ENCODE measurements around the gene PRKG1.
A peak's percentile ranks its signal among the peaks of the same experiment; 100 is the strongest.

PRKG1 gene

DNA sequence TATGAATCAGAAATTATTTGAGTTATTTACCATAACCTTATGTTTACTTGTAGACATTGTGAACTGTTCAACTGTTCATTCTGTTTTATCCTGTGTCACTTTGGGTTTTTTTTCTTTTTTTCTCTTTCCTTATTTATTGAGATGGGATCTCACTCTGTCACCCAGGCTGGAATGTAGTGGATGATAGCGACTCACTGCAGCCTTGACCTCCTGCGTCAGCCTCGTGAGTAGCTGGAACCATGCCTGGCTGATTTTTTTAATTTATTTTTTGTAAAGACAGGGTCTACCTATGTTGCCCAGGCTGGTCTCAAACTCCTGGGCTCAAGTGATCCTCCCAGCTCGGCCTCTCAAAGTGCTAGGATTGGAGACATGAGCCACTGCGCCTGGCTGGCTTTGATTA lies 528.0 kb downstream of the PRKG1 start:
- DNase-seq (ENCODE audit: low spot score), result no peak

DNA sequence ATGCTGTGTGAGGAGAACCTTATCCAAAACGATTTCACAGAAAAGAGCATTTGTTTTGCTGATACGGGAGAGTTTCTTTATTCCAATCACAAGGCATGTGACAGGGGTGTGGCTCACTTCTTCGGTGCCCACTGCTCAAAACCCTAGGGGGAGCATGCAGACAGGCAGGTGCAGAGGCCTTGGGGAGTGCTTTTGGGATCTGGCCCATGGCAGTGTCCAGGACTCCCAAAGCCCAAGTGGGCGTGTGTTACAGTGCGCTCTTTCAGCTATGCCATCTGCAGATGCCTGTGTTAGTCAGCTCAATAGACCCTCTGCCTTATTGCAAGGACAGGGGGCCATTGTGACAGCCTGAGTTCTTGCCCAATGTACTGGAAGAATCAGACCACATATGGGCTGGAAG lies 530.3 kb downstream of the PRKG1 start:
- no peak for DNase-seq (ENCODE audit: low spot score)

DNA sequence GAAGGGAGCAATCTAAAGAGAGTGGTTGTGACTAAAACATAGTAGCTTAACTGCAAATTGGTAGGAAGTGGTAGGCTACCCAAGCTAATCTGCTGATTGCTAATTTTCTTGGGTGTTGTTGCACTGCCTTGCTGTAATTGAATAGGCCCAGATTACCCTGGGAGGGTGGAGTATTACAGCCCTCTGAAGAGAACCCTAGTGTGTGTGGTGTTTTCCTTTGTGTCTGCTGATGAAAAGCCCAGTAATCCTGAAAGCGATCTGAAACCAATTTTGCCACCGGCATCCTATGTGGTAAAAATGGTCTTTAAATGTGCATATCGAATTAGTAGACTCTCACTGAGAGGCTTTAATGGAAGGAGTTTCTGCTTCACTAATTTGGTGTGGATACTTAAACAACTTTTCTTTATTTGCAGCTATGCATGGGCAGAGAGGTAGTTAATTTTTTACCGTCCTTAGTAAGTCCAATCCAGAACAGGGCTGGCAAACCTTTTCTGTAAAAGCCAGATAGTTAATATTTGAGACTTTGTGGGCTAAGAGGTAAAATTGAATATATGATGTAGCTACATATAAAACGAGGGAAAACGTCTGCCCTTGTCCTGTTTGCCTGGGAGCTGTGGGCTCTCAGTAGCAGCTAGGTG lies 532.7 kb downstream of the PRKG1 start:
- no peak for DNase-seq (ENCODE audit: low spot score)

DNA sequence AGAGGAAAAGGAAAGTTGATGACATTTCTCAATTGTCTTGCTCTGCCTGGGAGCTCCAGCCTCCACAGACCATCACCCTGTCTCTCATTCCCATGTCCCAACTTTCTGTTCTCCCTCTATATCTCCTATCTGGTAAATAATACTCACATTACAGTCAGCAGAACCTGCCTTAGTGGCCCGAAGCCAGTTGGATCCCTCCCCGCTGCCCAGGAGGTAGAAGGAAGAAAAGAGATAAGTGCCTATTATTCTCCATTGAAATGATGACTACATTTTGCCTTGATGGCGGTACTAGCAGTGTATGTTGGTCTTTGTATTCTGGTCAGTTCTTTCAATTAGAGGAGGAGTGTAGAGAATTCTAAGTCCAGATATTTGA lies 533.2 kb downstream of the PRKG1 start:
- no peak for DNase-seq (ENCODE audit: low spot score)

DNA sequence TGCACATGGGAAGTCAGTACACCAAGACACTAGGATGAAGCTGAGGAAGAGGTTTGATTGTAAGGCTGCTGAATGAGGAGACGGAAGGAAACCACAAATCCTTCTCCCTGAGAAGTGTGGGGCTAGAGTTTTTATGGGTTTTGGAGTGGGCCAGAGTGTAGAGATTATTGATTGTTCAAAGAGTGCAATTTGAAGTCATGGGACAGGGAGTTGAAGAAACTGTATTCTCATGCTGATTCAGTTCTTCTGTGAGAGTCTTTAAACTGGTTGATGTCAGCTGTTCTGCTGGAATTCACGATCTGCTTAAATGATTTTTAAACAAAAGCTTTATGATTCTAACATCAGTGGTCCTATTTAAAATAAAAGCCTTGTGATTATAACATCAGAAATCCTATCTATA lies 533.9 kb downstream of the PRKG1 start:
- DNase-seq (ENCODE audit: low spot score), result no peak

DNA sequence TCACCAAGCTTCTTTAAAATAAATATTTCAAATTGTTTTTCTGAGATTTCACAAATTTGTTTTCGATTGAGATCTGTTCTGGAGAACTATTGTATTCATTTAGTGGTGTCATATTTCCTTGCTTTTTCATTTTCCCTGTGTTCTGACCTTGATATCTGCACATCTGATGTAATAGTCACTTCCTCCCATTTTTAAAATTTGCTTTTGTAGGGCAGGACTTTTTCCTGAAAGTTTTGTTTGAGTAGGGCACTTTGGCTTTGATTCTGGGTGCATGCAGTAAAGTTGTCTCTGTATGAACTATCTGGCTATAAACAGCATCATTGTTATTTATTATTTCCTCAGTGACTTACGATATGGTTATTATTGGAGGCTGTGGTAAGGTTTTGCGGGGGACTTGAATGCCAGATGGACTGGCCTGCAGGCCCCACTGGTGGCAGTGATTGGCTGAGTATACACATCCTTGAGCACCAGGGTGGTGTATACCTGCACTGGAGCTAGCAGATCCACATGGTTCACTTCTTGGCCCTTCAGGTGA lies 541.5 kb downstream of the PRKG1 start:
- DNase-seq (ENCODE audit: low spot score), result no peak

DNA sequence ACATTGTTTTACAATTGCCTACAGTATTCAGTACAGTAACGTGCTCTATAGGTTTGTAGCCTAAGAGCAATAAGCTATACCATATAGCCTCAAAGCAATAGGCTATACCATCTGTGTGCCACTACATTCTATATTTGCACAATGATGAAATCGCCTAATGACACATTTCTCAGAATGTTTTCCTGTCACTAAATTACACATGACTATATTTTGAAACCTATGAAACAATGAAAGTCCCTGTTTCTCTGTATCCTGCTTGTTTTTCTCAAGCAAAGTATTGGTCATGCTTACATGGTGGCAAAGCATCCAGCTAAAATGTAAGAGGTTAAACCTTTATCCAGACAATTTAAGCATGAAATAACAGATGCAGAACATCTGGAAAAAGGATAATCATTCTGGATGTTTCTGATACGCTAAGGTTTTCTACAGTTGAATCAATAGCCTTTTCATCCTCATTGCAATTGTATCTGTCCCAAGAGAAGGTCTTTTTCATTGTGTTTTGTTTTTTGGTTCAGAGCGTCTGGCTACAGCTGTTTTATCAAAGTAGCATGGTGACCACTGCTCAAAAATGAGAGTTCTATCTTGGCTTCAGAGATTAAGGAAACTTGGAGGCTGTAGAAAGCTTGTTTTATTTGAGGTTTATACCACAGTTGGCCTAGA lies 543.4 kb downstream of the PRKG1 start:
- no peak for DNase-seq (ENCODE audit: low spot score)

DNA sequence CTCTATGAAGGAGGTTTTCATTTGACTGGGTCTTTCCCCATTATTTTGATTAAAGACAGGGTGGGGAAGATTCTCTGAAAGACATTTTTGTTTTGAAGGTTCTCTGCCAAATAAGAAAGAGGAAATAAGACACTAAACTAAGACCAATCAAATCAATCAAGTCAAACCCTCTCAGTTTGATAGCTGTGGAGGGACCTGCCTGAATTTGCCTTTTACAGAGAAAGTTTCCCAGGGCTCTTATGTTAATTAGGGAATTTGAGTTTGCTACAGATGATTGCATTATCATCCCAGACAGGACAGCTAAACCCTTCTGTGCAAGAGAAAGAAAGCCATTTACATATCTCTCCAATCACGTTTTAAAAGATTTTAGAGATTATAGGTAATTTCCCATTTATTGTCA lies 545.1 kb downstream of the PRKG1 start:
- no peak for DNase-seq (ENCODE audit: low spot score)

DNA sequence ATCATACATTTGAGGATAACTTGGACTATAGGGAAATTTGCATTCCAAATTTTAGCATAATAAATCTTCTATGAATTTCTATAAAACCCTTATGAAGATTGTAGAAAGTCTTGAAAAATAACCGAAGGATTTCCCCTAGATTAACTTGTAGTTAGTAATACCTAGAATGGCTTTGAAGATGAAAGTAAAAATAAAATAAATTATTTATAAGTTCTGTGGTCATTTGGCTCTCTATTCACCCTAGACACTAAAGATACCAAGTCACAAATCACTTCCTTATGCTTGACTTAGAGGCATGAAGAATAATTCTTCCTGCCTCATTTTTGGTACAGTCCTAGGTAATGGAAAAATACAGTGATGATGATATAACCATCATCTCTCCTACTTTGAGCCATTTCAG lies 545.8 kb downstream of the PRKG1 start:
- no peak for DNase-seq (ENCODE audit: low spot score)

DNA sequence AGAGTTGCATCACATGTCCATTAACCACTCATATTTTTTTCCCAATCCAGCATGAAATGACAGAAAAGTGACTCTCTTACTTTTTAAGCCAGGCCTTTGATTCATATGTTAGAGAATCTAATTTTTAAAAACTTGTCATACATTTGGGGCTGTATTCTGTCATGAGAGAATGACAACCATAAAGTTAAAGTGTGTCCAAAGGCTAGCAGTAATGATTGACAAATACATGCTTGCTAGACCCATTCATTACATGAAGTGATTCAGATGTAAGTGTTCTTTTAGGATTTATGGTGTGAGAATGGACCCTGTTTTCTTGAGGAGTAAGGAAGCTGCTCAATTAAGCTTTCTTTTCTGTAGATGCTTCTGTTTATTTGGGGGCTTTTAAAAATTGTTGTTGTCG lies 549.7 kb downstream of the PRKG1 start:
- no peak for DNase-seq (ENCODE audit: low spot score)

DNA sequence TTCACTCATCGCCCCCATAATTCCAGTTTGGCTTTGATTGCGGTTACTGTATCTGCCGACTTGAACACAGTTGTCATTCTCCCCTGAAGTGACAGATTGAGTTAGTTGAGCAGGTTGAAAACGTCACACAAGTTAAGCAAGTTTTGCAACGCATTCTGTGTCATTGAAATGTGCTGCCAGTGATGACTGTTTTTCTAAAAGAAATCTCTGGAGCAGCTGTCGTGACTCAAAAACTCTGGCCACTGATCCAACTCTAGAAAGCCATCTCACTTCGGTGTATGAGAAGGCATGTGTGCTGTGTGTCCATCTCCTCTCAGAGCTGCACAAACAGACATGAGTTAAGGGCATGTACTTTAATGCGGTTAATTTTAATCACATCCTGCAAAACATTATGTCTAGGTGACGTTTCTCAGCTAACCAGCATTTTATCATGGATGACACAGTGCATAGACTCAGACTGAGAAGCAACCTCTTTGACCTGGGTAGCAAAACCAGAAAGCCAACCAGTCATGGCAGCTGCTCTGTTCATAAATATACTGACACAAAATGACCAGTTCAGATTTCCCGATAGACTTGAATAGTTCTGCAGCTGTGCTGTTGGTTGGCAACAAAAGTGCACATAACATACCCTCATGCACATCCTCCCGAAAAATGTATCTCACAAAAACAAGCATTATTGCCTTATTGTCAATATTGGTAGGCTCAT lies 555.8 kb downstream of the PRKG1 start:
- DNase-seq (ENCODE audit: low spot score), result peak; percentile 31

DNA sequence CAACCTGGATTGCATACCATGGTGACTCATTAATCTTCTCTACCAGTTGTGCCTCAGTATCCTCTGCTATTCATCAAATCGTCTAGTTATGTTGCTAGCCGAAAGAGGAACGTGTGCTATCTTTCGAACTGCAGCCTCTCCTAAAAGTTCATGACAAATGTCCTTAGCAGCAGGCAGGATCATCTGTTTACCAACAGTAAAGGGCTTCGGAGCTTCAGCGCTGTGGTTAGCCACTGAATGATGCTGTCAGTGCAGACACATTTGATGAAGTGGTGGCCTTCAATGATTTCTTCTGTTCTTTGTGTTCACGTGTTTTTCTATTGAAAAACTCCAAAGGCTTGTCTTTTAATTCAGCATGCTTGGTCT lies 556.3 kb downstream of the PRKG1 start:
- no peak for DNase-seq (ENCODE audit: low spot score)

DNA sequence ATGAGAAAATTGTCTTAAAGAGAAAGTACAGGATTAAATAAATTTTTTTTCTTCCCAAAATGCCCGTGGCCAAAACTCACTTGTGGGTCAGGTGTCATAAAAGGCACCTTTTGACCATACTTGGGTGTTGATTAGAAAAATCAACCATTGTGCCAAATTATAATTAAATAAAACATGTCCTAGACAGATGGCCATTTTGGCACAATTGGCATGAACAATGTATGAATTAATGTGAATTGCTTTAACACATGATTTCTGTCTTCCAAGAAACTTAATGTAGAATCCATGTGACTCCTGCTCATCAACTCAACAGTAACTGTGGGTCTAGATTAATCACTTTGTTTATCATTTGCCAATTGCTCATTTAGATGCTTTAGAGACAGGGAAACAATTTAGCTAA lies 561.1 kb downstream of the PRKG1 start:
- no peak for DNase-seq (ENCODE audit: low spot score)

DNA sequence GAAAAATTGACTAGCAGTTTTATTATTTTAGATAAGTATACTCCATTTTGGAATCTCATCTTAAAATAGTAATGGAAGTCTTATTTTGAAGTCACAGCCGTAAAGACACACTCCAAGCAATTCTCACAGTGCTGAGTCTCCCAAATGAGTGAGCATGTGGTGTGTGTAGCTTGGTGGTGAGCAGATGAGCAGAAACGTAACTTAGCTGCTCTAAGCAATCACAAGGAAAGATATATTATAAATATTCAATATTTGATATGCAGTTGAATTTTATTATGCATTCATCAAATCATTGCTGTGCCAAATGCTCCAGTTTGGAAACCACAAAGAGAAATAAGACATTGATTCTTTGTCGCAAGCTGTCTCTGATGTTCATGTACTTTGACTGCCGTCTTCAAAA lies 563.9 kb downstream of the PRKG1 start:
- DNase-seq (ENCODE audit: low spot score), result no peak

DNA sequence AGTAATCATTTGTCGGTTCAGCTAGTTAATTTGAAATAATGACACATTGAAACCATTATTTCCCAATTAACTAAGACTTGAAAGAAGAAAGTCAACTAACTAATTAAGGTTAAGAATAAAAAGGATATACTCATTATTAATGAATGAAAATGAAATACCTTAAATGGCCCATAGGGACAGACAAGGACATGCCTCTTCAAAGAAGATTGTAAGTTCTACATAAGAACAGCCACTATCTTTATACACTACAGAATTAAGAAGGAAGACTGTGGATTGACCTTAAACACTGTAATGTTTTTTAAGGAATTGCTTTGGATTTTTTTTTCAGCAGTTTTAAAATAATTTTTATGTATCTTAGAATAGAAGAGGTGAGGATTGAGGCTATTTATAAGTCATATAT lies 564.5 kb downstream of the PRKG1 start:
- DNase-seq (ENCODE audit: low spot score), result no peak

DNA sequence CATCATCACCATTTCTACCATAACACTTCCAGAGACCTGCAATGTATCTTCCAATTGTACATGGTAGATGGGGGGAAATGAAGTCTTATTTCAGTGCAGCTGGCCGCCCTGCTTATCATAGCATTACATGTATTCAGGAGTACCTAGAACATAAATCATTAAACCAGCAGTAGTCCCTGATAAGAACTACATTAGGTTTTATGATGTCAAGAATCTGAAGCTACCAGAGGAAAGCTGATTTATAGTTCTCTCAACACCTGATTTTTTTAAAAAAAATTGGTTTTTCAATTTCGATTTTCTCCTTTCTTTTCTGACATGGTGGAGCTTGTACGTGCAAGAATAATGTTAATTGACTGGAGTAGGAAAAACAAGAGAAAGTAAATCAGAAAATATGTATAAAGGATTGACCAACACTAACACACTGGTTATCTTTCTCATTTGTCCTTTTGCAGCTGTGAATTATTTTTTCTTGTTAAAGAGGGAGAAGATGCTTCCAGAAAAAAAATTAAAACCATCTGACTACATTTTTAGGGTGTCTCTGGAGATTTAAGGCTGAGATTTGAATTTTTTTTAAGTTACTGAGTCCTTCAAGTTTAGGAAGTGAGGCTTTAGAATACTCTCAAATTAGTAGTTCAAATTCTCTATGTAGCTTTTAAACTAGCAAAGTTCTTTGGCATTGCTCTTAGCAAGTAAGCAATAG lies 566.0 kb downstream of the PRKG1 start:
- peak; percentile 21 for DNase-seq (ENCODE audit: low spot score)

DNA sequence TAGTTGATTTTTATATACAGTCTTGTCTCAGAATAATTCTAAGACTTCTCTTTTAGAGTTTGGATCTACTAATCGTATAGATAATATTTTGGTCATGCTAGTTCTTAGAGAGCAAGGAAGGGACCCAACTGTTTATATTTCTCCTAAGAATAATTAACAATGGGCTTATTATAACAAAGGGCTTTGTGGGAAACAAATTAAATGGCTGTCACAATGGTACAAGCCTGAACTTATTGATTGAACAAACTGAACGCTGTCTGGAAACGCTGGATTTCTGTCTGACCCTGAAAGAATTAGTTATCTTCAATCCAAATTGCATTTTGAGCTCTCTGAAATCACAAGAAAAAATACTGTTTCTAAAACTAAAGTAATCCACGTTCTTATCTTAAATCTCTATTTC lies 568.3 kb downstream of the PRKG1 start:
- no peak for DNase-seq (ENCODE audit: low spot score)

DNA sequence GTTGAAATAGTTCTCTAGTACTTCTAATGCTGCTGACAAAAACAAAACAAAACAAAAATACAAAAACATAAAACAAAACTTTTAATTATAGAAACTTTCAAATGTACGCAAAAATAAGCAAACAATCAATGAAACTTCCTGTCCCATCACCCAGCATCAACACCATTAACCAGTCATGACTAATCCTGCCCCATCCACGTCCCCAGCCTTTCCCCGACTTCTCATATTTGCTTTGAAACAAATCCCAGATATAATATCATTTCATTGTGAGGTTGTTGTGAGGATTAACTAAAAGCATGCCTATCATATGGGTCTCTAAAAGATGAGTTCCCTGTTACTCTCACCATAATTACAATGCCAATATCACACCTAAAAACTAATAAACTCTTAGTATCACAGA lies 569.4 kb downstream of the PRKG1 start:
- DNase-seq (ENCODE audit: low spot score), result no peak

DNA sequence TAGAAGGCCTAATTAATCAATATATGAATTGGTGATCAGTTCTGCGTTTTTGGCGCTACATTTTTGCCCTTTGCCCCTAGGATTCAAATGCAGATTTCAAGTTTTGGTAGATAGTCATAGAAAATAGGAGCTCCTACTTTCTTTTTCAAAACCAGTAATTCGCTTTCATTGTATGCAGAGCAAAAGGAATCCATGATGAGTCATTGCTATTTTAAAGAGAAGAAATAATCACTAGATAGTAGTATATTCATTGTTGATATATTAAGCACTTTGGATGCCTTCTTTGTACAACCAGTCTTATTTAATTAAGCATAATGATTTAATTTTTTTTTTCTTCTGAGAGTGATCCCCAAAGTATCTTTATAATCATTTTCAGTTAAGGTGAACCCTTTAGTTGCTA lies 574.8 kb downstream of the PRKG1 start:
- DNase-seq (ENCODE audit: low spot score), result no peak

DNA sequence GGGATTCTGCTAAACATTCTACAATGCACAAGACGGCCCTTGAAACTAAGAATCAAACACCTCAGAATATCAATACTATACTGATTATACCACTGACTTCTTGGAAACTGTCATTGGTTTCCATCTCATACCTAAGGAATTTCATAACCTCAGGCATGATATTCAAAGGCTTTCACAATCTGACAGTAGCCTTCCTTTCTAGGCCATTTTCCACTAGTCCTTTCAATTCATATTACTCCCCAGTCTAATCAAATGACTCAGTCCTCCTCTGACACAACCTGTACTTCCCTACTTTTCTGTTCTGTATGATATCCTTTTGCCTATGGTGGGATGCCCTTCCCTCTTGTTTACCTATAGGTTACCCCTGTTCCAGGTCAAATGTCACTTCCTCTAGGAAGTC lies 576.8 kb downstream of the PRKG1 start:
- DNase-seq (ENCODE audit: low spot score), result peak; percentile 34

DNA sequence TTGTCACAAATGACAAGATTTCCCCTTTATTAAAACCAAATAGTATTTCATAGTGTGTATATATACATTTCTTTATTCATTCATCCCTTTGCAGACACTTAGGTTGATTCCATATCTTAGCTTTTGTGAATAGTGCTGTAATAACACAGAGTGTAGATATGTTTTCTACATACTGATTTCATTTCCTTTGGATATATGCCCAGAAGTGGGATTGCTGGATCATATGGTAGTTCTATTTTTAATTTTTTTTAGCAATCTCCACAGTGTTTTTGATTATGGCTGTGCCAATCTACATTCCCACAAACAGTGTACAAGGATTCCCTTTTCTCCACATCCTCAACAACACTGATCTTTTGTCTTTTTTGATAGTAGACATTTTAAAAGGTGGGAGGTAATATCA lies 578.7 kb downstream of the PRKG1 start:
- DNase-seq (ENCODE audit: low spot score), result no peak

DNA sequence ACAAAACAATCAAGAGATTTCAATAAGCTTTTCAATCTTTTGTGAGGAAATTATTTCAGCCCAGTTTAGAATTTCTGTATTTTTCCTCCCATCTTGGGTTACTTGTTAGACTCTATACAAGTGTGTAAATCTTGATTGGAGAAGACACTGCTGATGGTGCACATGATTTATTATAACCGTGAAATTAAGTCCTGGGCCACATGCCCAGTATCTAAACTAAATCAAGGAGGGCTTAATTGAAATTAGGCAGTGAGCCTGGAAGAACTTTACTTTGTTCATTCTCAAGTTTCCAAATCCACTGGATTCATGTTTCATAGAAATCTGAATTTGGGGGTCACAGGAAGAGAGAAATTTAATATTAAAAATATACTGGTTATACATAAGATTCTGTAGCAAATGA lies 580.6 kb downstream of the PRKG1 start:
- no peak for DNase-seq (ENCODE audit: low spot score)

DNA sequence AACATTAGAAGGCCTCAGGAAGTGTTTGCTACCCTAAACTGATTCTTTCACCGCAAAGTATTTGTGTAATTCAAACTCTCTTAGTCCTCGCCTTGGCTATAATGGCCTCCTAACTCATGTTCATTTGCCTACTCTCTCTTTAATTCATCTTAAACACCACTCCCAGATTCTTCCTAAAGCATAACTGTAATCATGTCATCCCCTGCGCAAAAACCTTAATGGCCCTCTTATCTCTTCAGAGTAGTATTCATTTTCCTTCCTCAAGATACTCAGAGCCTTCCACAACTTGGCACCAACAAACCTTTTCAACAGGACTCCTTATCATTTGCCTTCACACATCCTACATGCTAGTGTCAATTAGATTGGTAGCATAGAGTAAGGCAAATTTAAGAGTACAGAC lies 582.2 kb downstream of the PRKG1 start:
- DNase-seq (ENCODE audit: low spot score), result no peak
